Keratinocyte (primary cell): ENCODE data around the gene NFATC2. TPM values are rescaled to one million over a fixed set of nuclear protein-coding genes. Genes with fewer than 3 reads are reported as not detected.

Experiments
- DNase-seq: peaks from one replicate; pipeline ENCODE4 v3.0.0-alpha.2; 2011; ENCODE audit warnings: low read depth, missing footprints, low spot score
- FAIRE-seq: peaks from 2 replicates; lab custom pipeline; 2011; peaks lifted over from hg19 to GRCh38; lab: Jason Lieb, UNC
- H2AFZ ChIP-seq: 2 replicates; pipeline ENCODE4 v1.6.0; 2012; ENCODE audit warnings: low read length, control low read depth, inconsistent platforms; ENCODE audit not compliant: control insufficient read depth
- H3K27ac ChIP-seq: 2 replicates; pipeline ENCODE4 v1.5.1; 2011; ENCODE audit warnings: low read length; ENCODE audit not compliant: control insufficient read depth, insufficient read depth
- H3K27me3 ChIP-seq: 3 replicates; pipeline ENCODE4 v1.6.0; 2011; ENCODE audit warnings: low read length; ENCODE audit not compliant: control insufficient read depth, insufficient read depth; ENCODE audit errors: extremely low read depth
- H3K36me3 ChIP-seq, 2 experiments: 2 replicates in 1 of 2; 3 replicates in 1 of 2; pipeline ENCODE4 v1.5.1; 2011; ENCODE audit warnings: low read length in 2 of 2, mild to moderate bottlenecking in 1 of 2; ENCODE audit not compliant: control insufficient read depth in 2 of 2, insufficient read depth in 2 of 2; ENCODE audit errors: extremely low read depth in 1 of 2
- H3K4me1 ChIP-seq: 3 replicates; pipeline ENCODE4 v1.5.1; 2011; ENCODE audit warnings: low read length; ENCODE audit not compliant: control insufficient read depth, insufficient read depth; ENCODE audit errors: extremely low read depth
- H3K4me2 ChIP-seq: 3 replicates; pipeline ENCODE4 v1.6.0; 2011; ENCODE audit warnings: low read depth, low read length; ENCODE audit not compliant: control insufficient read depth, insufficient read depth; ENCODE audit errors: extremely low read depth
- H3K4me3 ChIP-seq, 3 experiments: fragments of 200-600 bp in 1 of 3; sonication (generic) in 1 of 3; 2 replicates in 2 of 3; 3 replicates in 1 of 3; pipeline ENCODE4 v1.5.1; 2011 to 2016; ENCODE audit warnings: low read length in 3 of 3, mild to moderate bottlenecking in 3 of 3, control low read depth in 2 of 3, inconsistent platforms in 1 of 3, low read depth in 1 of 3, mixed read lengths in 1 of 3, mixed run types in 1 of 3, moderate library complexity in 1 of 3; ENCODE audit not compliant: control insufficient read depth in 2 of 3, insufficient read depth in 2 of 3; ENCODE audit errors: extremely low read depth in 1 of 3
- H3K79me2 ChIP-seq: 2 replicates; pipeline ENCODE4 v1.6.0; 2012; ENCODE audit warnings: low read length; ENCODE audit not compliant: control insufficient read depth, insufficient read depth
- H3K9ac ChIP-seq: 3 replicates; pipeline ENCODE4 v1.6.0; 2011; ENCODE audit warnings: low read length; ENCODE audit not compliant: control insufficient read depth, insufficient read depth; ENCODE audit errors: extremely low read depth
- H3K9me1 ChIP-seq: 3 replicates; pipeline ENCODE4 v1.6.0; 2011; ENCODE audit warnings: low read length; ENCODE audit not compliant: control insufficient read depth, insufficient read depth; ENCODE audit errors: extremely low read depth
- H3K9me3 ChIP-seq: 2 replicates; pipeline ENCODE4 v1.5.1; 2012; ENCODE audit warnings: low read depth, low read length; ENCODE audit not compliant: control insufficient read depth
- H4K20me1 ChIP-seq: 3 replicates; pipeline ENCODE4 v1.6.0; 2011; ENCODE audit warnings: low read length; ENCODE audit not compliant: control insufficient read depth, insufficient read depth; ENCODE audit errors: extremely low read depth
- EZH2 ChIP-seq: IDR thresholded peaks from one replicate; pipeline ENCODE4 v1.6.1; 2012; ENCODE audit warnings: inconsistent platforms, mild to moderate bottlenecking, low read length, moderate library complexity
- dilution Hi-C: fragments of 300-500 bp; cut with MboI; formaldehyde crosslinking; loops from one replicate; pipeline ENCODE4 v1.7.0; 2020; ENCODE audit warnings: low sequenced_read_pairs; ENCODE audit not compliant: extremely low pct_ligation_motif_present
- polyA plus RNA-seq, 5 experiments: library from polyadenylated mRNA; depleted of rRNA in 3 of 5; stranded (reverse) in 3 of 5; stranded (forward) in 1 of 5; unstranded in 1 of 5; fragments of >200 nt; gene quantifications; 1 replicate in 1 of 5; 2 replicates in 3 of 5; 3 replicates in 1 of 5; pipeline versions ENCODE4 v1.2.1 to v1.2.3, GENCODE V29; 2011 to 2012; ENCODE audit warnings: missing spikeins in 2 of 5, low read depth in 1 of 5, low replicate concordance in 1 of 5
- TF ChIP-seq, protein P1 (sequence below), 3 experiments: IDR thresholded peaks in 1 of 3; conservative IDR thresholded peaks in 1 of 3; optimal IDR thresholded peaks in 1 of 3; 2 replicates in 2 of 3; 3 replicates in 1 of 3; pipeline versions ENCODE3 to v1.5.1; 2011; ENCODE audit warnings: low read length in 3 of 3, mild to moderate bottlenecking in 3 of 3, moderate library complexity in 2 of 3, control low read depth in 1 of 3, inconsistent platforms in 1 of 3; ENCODE audit not compliant: insufficient read depth in 2 of 3; ENCODE audit errors: extremely low read depth in 1 of 3

The NFATC2 gene
- polyA plus RNA-seq, 1 donor (not counting 4 experiments of a cell fraction or from before 2014, with no cell fraction given), result 0.05 TPM

GRCh38 chr20:51429144-51429482 lies 113.4 kb downstream of the NFATC2 start:
- H2AFZ ChIP-seq, result no peak overlapping the region
- no peak overlapping the region for H3K4me2 ChIP-seq
- no peak overlapping the region for H3K9ac ChIP-seq
- FAIRE-seq, result no peak
- H3K4me3 ChIP-seq, result no peak overlapping the region
- H3K79me2 ChIP-seq, result no peaks in the 10 kb centered on the region
- H3K27ac ChIP-seq, result no peak overlapping the region
- no peaks in the 10 kb centered on the region for H3K36me3 ChIP-seq
- H3K4me1 ChIP-seq, result no peaks in the 10 kb centered on the region
- dilution Hi-C loops, result no loop called here
- no peaks in the 10 kb centered on the region for H3K9me1 ChIP-seq
- H4K20me1 ChIP-seq, result no peaks in the 10 kb centered on the region
- TF ChIP-seq EZH2, result no peak
- TF ChIP-seq, protein P1, sequence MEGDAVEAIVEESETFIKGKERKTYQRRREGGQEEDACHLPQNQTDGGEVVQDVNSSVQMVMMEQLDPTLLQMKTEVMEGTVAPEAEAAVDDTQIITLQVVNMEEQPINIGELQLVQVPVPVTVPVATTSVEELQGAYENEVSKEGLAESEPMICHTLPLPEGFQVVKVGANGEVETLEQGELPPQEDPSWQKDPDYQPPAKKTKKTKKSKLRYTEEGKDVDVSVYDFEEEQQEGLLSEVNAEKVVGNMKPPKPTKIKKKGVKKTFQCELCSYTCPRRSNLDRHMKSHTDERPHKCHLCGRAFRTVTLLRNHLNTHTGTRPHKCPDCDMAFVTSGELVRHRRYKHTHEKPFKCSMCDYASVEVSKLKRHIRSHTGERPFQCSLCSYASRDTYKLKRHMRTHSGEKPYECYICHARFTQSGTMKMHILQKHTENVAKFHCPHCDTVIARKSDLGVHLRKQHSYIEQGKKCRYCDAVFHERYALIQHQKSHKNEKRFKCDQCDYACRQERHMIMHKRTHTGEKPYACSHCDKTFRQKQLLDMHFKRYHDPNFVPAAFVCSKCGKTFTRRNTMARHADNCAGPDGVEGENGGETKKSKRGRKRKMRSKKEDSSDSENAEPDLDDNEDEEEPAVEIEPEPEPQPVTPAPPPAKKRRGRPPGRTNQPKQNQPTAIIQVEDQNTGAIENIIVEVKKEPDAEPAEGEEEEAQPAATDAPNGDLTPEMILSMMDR (optimal IDR thresholded peaks at IDR 0.05 in 1 of 3, IDR thresholded peaks at IDR 0.05 in 1 of 3, conservative IDR thresholded peaks at IDR 0.05 in 1 of 3; ENCODE audit: extremely low read depth in 1 of 3, insufficient read depth in 2 of 3, low read length in 3 of 3), result no peak
- DNase-seq, result no peak
- peaks cover 51% of the 10 kb centered on the region for H3K27me3 ChIP-seq
- H3K9me3 ChIP-seq, result no peaks in the 10 kb centered on the region

GRCh38 chr20:51428401-51429143 lies 113.9 kb downstream of the NFATC2 start:
- FAIRE-seq (no peak), DNase-seq (no peak)
- no peak overlapping the region for H3K4me3 ChIP-seq
- H3K27me3 ChIP-seq, result peaks cover 55% of the 10 kb centered on the region
- TF ChIP-seq EZH2, result no peak
- TF ChIP-seq, protein P1 (optimal IDR thresholded peaks at IDR 0.05 in 1 of 3, IDR thresholded peaks at IDR 0.05 in 1 of 3, conservative IDR thresholded peaks at IDR 0.05 in 1 of 3; ENCODE audit: extremely low read depth in 1 of 3, insufficient read depth in 2 of 3, low read length in 3 of 3), result no peak
- no peak overlapping the region for H3K4me2 ChIP-seq
- no peaks in the 10 kb centered on the region for H3K9me1 ChIP-seq
- no peak overlapping the region for H3K9ac ChIP-seq
- H3K27ac ChIP-seq, result no peak overlapping the region
- no peaks in the 10 kb centered on the region for H3K4me1 ChIP-seq
- dilution Hi-C loops, result no loop called here
- H2AFZ ChIP-seq, result no peak overlapping the region
- H3K9me3 ChIP-seq, result no peaks in the 10 kb centered on the region
- H3K36me3 ChIP-seq, result no peaks in the 10 kb centered on the region
- no peaks in the 10 kb centered on the region for H4K20me1 ChIP-seq
- no peaks in the 10 kb centered on the region for H3K79me2 ChIP-seq
